HTERT RPE-1 (cell line): Measurements from ENCODE around the gene MEF2D.

Source experiments
- in situ Hi-C: fragments of 300-500 bp; cut with MboI; formaldehyde crosslinking; loops from 4 replicates; pipeline ENCODE4 v1.14.3; 2020; ENCODE audit warnings: low sequenced_read_pairs

The MEF2D gene

GRCh38 chr1:156489166-156489934 lies 11.2 kb downstream of the MEF2D start:
- in situ Hi-C loops, result no loop called here

- in situ Hi-C loops, result no loop called here
Measured at GRCh38 chr1:156488566-156489165, 11.9 kb downstream of the MEF2D start.

- in situ Hi-C loops, result no loop called here
Measured at GRCh38 chr1:156487862-156488261, 12.7 kb downstream of the MEF2D start.

- in situ Hi-C loops, result no loop called here
Measured at GRCh38 chr1:156486421-156487344, 13.9 kb downstream of the MEF2D start.

GRCh38 chr1:156485984-156486383 lies 14.6 kb downstream of the MEF2D start:
- in situ Hi-C loops, result no loop called here

GRCh38 chr1:156484480-156485058 lies 16.0 kb downstream of the MEF2D start:
- in situ Hi-C loops, result no loop called here

- in situ Hi-C loops, result no loop called here
Measured at GRCh38 chr1:156483397-156483796, 17.2 kb downstream of the MEF2D start.

- in situ Hi-C loops, result no loop called here
Measured at GRCh38 chr1:156482276-156482675, 18.3 kb downstream of the MEF2D start.

- in situ Hi-C loops, result no loop called here
Measured at GRCh38 chr1:156481527-156481926, 19.0 kb downstream of the MEF2D start.

GRCh38 chr1:156480411-156481192 lies 20.0 kb downstream of the MEF2D start:
- in situ Hi-C loops, result no loop called here

- in situ Hi-C loops, result no loop called here
Measured at GRCh38 chr1:156480016-156480370, 20.6 kb downstream of the MEF2D start.

- in situ Hi-C loops, result no loop called here
Measured at GRCh38 chr1:156479093-156480015, 21.2 kb downstream of the MEF2D start.

GRCh38 chr1:156478250-156478627 lies 22.3 kb downstream of the MEF2D start:
- in situ Hi-C loops, result no loop called here

GRCh38 chr1:156477526-156478249 lies 22.9 kb downstream of the MEF2D start:
- in situ Hi-C loops, result no loop called here

- in situ Hi-C loops, result no loop called here
Measured at GRCh38 chr1:156476501-156477298, 23.9 kb downstream of the MEF2D start.

- in situ Hi-C loops, result no loop called here
Measured at GRCh38 chr1:156475568-156476500, 24.7 kb downstream of the MEF2D start.

- in situ Hi-C loops, result no loop called here
Measured at GRCh38 chr1:156474966-156475365, 25.6 kb downstream of the MEF2D start.
